H9 (cell line): ENCODE measurements around the gene TSG101. TPM values are rescaled to one million over a fixed set of nuclear protein-coding genes. Genes with fewer than 3 reads are reported as not detected.

ENCODE experiments used
- DNase-seq: peaks from one replicate; pipeline ENCODE4 v3.0.0-alpha.2; 2017
- H2AFZ ChIP-seq: one replicate; pipeline ENCODE4 v1.6.1; 2013; ENCODE audit warnings: mild to moderate bottlenecking, low read length, control low read depth, moderate library complexity
- H2AK5ac ChIP-seq: 2 replicates; pipeline ENCODE4 v1.6.1; 2013; ENCODE audit warnings: low read length, control low read depth, mixed read lengths; ENCODE audit not compliant: insufficient read length
- H2BK120ac ChIP-seq: one replicate; pipeline ENCODE4 v1.6.1; 2013; ENCODE audit warnings: low read depth, mild to moderate bottlenecking, low read length, control low read depth, inconsistent platforms; ENCODE audit not compliant: poor library complexity, severe bottlenecking
- H2BK12ac ChIP-seq: 2 replicates; pipeline ENCODE4 v1.6.1; 2013; ENCODE audit warnings: low read length, control low read depth, mixed read lengths, low read depth; ENCODE audit not compliant: insufficient read length
- H2BK15ac ChIP-seq: 2 replicates; pipeline ENCODE4 v1.6.1; 2013; ENCODE audit warnings: low read depth, low read length, control low read depth
- H2BK20ac ChIP-seq: one replicate; pipeline ENCODE4 v1.6.1; 2013; ENCODE audit warnings: low read depth, mild to moderate bottlenecking, low read length, control low read depth, inconsistent platforms; ENCODE audit not compliant: poor library complexity, severe bottlenecking
- H2BK5ac ChIP-seq: 2 replicates; pipeline ENCODE4 v1.6.1; 2013; ENCODE audit warnings: low read length, control low read depth, mixed read lengths; ENCODE audit not compliant: insufficient read length
- H3K14ac ChIP-seq: 2 replicates; pipeline ENCODE4 v1.6.1; 2013; ENCODE audit warnings: low read length, control low read depth; ENCODE audit not compliant: insufficient read depth
- H3K18ac ChIP-seq: 2 replicates; pipeline ENCODE4 v1.6.1; 2013; ENCODE audit warnings: low read depth, mild to moderate bottlenecking, mixed read lengths, low read length, control low read depth; ENCODE audit not compliant: insufficient read length
- H3K23ac ChIP-seq: 2 replicates; pipeline ENCODE4 v1.6.1; 2013; ENCODE audit warnings: low read length, control low read depth, mixed read lengths, low read depth; ENCODE audit not compliant: insufficient read length
- H3K23me2 ChIP-seq: 2 replicates; pipeline ENCODE4 v1.6.1; 2013; ENCODE audit warnings: low read depth, mild to moderate bottlenecking, mixed read lengths, low read length, control low read depth; ENCODE audit not compliant: insufficient read length, poor library complexity, severe bottlenecking
- H3K27ac ChIP-seq: 2 replicates; pipeline ENCODE4 v1.5.1; 2013; ENCODE audit warnings: low read length, control low read depth, mixed read lengths, low read depth; ENCODE audit not compliant: insufficient read length
- H3K27me3 ChIP-seq: 2 replicates; pipeline ENCODE4 v1.6.1; 2013; ENCODE audit warnings: low read length, control low read depth, inconsistent platforms; ENCODE audit not compliant: insufficient read depth
- H3K4ac ChIP-seq: 2 replicates; pipeline ENCODE4 v1.6.1; 2013; ENCODE audit warnings: low read depth, mild to moderate bottlenecking, control low read depth, inconsistent platforms, low read length, moderate library complexity
- H3K4me1 ChIP-seq: 2 replicates; pipeline ENCODE4 v1.6.1; 2013; ENCODE audit warnings: low read length, control low read depth, inconsistent platforms; ENCODE audit not compliant: insufficient read depth
- H3K4me2 ChIP-seq: 2 replicates; pipeline ENCODE4 v1.6.1; 2013; ENCODE audit warnings: low read length, control low read depth, mixed read lengths; ENCODE audit not compliant: insufficient read length, insufficient read depth
- H3K56ac ChIP-seq: 2 replicates; pipeline ENCODE4 v1.6.1; 2013; ENCODE audit warnings: low read depth, mild to moderate bottlenecking, mixed read lengths, low read length, control low read depth; ENCODE audit not compliant: insufficient read length
- H3K79me1 ChIP-seq: 2 replicates; pipeline ENCODE4 v1.6.1; 2013; ENCODE audit warnings: low read depth, mild to moderate bottlenecking, moderate library complexity, low read length, control low read depth, inconsistent platforms; ENCODE audit not compliant: insufficient read depth, poor library complexity, severe bottlenecking
- H3K79me2 ChIP-seq: 2 replicates; pipeline ENCODE4 v1.6.1; 2013; ENCODE audit warnings: low read length, control low read depth, inconsistent platforms; ENCODE audit not compliant: insufficient read depth
- H3K9ac ChIP-seq: 2 replicates; pipeline ENCODE4 v1.6.1; 2013; ENCODE audit warnings: low read length, control low read depth, mixed read lengths; ENCODE audit not compliant: insufficient read length; ENCODE audit errors: extremely low read depth
- H3K9me3 ChIP-seq: one replicate; pipeline ENCODE4 v1.6.1; 2013; ENCODE audit warnings: low read depth, low read length, inconsistent platforms; ENCODE audit not compliant: control insufficient read depth
- H3T11ph ChIP-seq: one replicate; pipeline ENCODE4 v1.6.1; 2013; ENCODE audit warnings: mild to moderate bottlenecking, low read length, control low read depth, inconsistent platforms
- H4K20me1 ChIP-seq: one replicate; pipeline ENCODE4 v1.6.1; 2013; ENCODE audit not compliant: control insufficient read depth, insufficient read length, insufficient read depth
- H4K5ac ChIP-seq: 2 replicates; pipeline ENCODE4 v1.6.1; 2013; ENCODE audit warnings: low read depth, mild to moderate bottlenecking, mixed read lengths, low read length, control low read depth; ENCODE audit not compliant: insufficient read length
- H4K8ac ChIP-seq: replicated peaks from 2 replicates; pipeline ENCODE4 v1.6.1; 2013; ENCODE audit warnings: low read length, control low read depth, mixed read lengths, low read depth; ENCODE audit not compliant: insufficient read length
- H4K91ac ChIP-seq: 2 replicates; pipeline ENCODE4 v1.6.1; 2013; ENCODE audit warnings: low read depth, mild to moderate bottlenecking, moderate library complexity, mixed read lengths, low read length, control low read depth; ENCODE audit not compliant: insufficient read length
- H3K27ac Mint-ChIP-seq, 3 experiments: 2 replicates in 2 of 3; 3 replicates in 1 of 3; pipeline ENCODE4 v1.8.0; 2020 to 2021; ENCODE audit warnings: mixed read lengths in 3 of 3, mild to moderate bottlenecking in 1 of 3, moderate library complexity in 1 of 3
- H3K27me3 Mint-ChIP-seq: 2 replicates; pipeline ENCODE4 v1.8.0; 2021; ENCODE audit warnings: low read depth, mild to moderate bottlenecking, moderate library complexity, mixed read lengths
- H3K36me3 Mint-ChIP-seq, 3 experiments: 2 replicates in 2 of 3; 3 replicates in 1 of 3; pipeline ENCODE4 v1.8.0; 2020 to 2021; ENCODE audit warnings: low read depth in 3 of 3, mixed read lengths in 3 of 3; ENCODE audit not compliant: insufficient read depth in 1 of 3
- H3K4me1 Mint-ChIP-seq, 2 experiments: 2 replicates each; pipeline ENCODE4 v1.8.0; 2020; ENCODE audit warnings: mixed read lengths in 2 of 2
- H3K4me3 Mint-ChIP-seq, 2 experiments: 2 replicates in 1 of 2; 3 replicates in 1 of 2; pipeline ENCODE4 v1.8.0; 2020 to 2021; ENCODE audit warnings: mild to moderate bottlenecking in 2 of 2, mixed read lengths in 2 of 2, moderate library complexity in 1 of 2
- H3K9me3 Mint-ChIP-seq, 2 experiments: 2 replicates in 1 of 2; 3 replicates in 1 of 2; pipeline ENCODE4 v1.8.0; 2020; ENCODE audit warnings: mild to moderate bottlenecking in 2 of 2, mixed read lengths in 2 of 2, moderate library complexity in 1 of 2
- CTCF ChIP-seq: fragments of 200-600 bp; sonication (generic); conservative IDR thresholded peaks from 3 replicates; pipeline ENCODE4 v1.8.0; 2021; ENCODE audit warnings: antibody characterized with exemption, mild to moderate bottlenecking
- WGBS: extraction: QIAGEN DNeasy Blood & Tissue Kit; methylation state at CpG from one replicate; pipeline ENCODE4 v1.1.7; 2013; ENCODE audit warnings: missing lambda C conversion rate, low lambda C conversion rate, mixed read lengths; ENCODE audit not compliant: insufficient read length; ENCODE audit errors: extremely low coverage; 5-methylcytosine and 5-hydroxymethylcytosine counted together
- total RNA-seq: library from RNA; stranded (reverse); gene quantifications from 2 replicates; pipeline ENCODE4 v1.2.1, GENCODE V29; 2021

Gene TSG101
- total RNA-seq, 1 experiment from 2014 or later: 50.3 TPM

- Histone ChIP-seq H2BK120ac (no peak overlapping the region), H2BK15ac (no peak overlapping the region), H3K4me1 (no peaks in the 10 kb centered on the region), H3K9ac (no peak overlapping the region), H3T11ph (no peak overlapping the region), H4K5ac (no peak overlapping the region), H2BK5ac (no peak overlapping the region), H3K79me2 (no peaks in the 10 kb centered on the region), H4K8ac (no peak overlapping the region), H2AK5ac (no peak overlapping the region), H3K18ac (no peak overlapping the region), H3K27ac (no peak overlapping the region), H3K56ac (no peak overlapping the region), H3K79me1 (no peaks in the 10 kb centered on the region), H3K9me3 (no peaks in the 10 kb centered on the region), H4K20me1 (no peaks in the 10 kb centered on the region), H3K4ac (no peak overlapping the region), H3K14ac (no peak overlapping the region), H2BK12ac (no peak overlapping the region), H3K4me2 (no peak overlapping the region), H2AFZ (no peak overlapping the region), H3K27me3 (no peaks in the 10 kb centered on the region), H3K23ac (no peak overlapping the region), H2BK20ac (no peak overlapping the region), H4K91ac (no peak overlapping the region), H3K23me2 (no peaks in the 10 kb centered on the region)
- H3K4me3 Mint-ChIP-seq: no peak overlapping the region; a peak in 1 of 5 replicates
- no peak overlapping the region for H3K27ac Mint-ChIP-seq
- H3K4me1 Mint-ChIP-seq: no peaks in the 10 kb centered on the region
- peaks cover 5 to 39% (median 30%) of the 10 kb centered on the region in 3 experiments; a peak in 6 of 7 replicates for H3K36me3 Mint-ChIP-seq
- WGBS: no CpG with 5 or more reads among the region's 15 CpGs
- H3K9me3 Mint-ChIP-seq: no peaks in the 10 kb centered on the region
- H3K27me3 Mint-ChIP-seq: no peaks in the 10 kb centered on the region
- DNase-seq: no peak
- no peak for TF ChIP-seq CTCF
Measured at GRCh38 chr11:18490736-18491485, 35.8 kb downstream of the TSG101 start.
